HAP-1 (cell line): ENCODE results near the gene CDK2.
"Not testable (repeated sequence)": the region's sequence is repeated elsewhere in the genome, so short reads cannot be mapped to it uniquely, and the experiment has no call there.

Experiments
- DNase-seq, 2 experiments: peaks; one replicate each; pipeline ENCODE4 v3.0.0-alpha.2; 2016 to 2020; ENCODE audit warnings: low spot score in 2 of 2
- H3K27me3 ChIP-seq: fragments of 250-450 bp; sonication (Bioruptor Pico); 2 replicates; pipeline ENCODE4 v1.5.1; 2020; ENCODE audit warnings: low read depth, mild to moderate bottlenecking, moderate library complexity
- H3K36me3 ChIP-seq: fragments of 250-450 bp; sonication (Bioruptor Pico); replicated peaks from 2 replicates; pipeline ENCODE4 v1.5.1; 2020; ENCODE audit warnings: mild to moderate bottlenecking
- H3K4me1 ChIP-seq: fragments of 250-450 bp; sonication (Bioruptor Pico); 2 replicates; pipeline ENCODE4 v1.5.1; 2020; ENCODE audit warnings: mild to moderate bottlenecking
- H3K4me3 ChIP-seq: fragments of 250-450 bp; sonication (Bioruptor Pico); 2 replicates; pipeline ENCODE4 v1.5.1; 2020; ENCODE audit warnings: mild to moderate bottlenecking, moderate library complexity
- H3K9me3 ChIP-seq: fragments of 250-450 bp; sonication (Bioruptor Pico); 2 replicates; pipeline ENCODE4 v1.5.1; 2020; ENCODE audit warnings: mild to moderate bottlenecking, moderate library complexity
- in situ Hi-C: fragments of 300-500 bp; cut with MboI; formaldehyde crosslinking; loops from 3 replicates; pipeline ENCODE4 v1.14.3; 2020; ENCODE audit warnings: low sequenced_read_pairs, inconsistent platforms, mixed read lengths

CDK2 gene

GRCh38 chr12:55997535-55997859, 30.9 kb downstream of the CDK2 start:
- H3K4me1 ChIP-seq = no peaks in the 10 kb centered on the region; the same call in 1 of the 2 replicates
- no peaks in the 10 kb centered on the region for H3K27me3 ChIP-seq
- no peaks in the 10 kb centered on the region for H3K9me3 ChIP-seq
- H3K36me3 ChIP-seq = peaks cover 22% of the 10 kb centered on the region
- DNase-seq = no peak
- in situ Hi-C loops = no loop called here
- H3K4me3 ChIP-seq = peak overlapping the region; percentile 60

GRCh38 chr12:55999522-55999921, 32.9 kb downstream of the CDK2 start:
- DNase-seq, H3K4me3 ChIP-seq, H3K36me3 ChIP-seq, H3K27me3 ChIP-seq, in situ Hi-C loops, H3K4me1 ChIP-seq, H3K9me3 ChIP-seq: not testable (repeated sequence)

GRCh38 chr12:55999999-56000540, 33.4 kb downstream of the CDK2 start:
- H3K4me3 ChIP-seq, DNase-seq, H3K27me3 ChIP-seq, H3K36me3 ChIP-seq, in situ Hi-C loops, H3K9me3 ChIP-seq, H3K4me1 ChIP-seq: not testable (repeated sequence)

DNA sequence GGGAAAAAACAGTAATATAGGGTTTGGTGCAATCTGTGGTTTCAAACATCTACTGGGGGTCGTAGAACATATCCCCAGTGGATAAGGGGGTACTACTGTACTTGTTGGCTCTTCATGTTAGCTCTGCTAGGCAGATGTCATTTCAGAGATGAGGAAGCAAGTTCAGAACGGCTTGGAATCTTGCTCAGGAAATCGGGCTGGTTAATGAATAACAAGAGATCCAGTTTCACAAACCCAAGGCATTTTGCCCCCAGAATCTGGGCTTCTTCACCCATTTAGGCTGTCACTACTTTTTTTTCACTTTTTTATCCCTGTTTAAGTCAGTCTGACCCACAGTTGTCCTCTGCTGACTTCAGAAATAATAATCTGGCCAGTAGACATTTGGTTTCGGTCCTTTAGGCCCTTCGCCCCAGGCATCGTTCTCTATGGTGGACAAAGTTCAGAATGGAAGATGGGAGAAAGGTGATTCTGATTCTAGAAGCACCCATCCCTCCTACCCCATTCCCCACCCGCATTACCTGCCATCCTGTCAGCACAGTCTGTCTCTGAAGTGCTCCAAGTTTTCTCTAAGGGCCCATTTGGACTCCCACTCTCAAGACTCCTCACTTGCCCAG, 35.0 kb downstream of the CDK2 start:
- no peaks in the 10 kb centered on the region for H3K9me3 ChIP-seq
- in situ Hi-C loops = no loop called here
- DNase-seq = no peak

DNA sequence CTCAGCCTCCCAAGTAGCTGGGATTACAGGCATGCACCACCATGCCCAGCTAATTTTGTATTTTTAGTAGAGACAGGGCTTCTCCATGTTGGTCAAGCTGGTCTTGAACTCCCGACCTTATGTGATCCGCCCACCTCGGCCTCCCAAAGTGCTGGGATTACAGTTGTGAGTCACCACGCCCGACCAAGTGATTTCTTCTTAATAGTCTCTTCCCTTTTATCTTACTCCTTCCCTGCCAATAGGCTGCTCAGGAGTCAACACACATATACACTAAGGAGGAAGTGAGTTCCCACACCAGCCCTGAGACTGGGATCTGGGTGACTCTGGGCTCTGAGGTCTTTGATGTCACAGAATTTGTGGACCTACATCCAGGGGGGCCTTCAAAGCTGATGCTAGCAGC, 36.7 kb downstream of the CDK2 start:
- DNase-seq, in situ Hi-C loops, H3K4me1 ChIP-seq: not testable (repeated sequence)

More for the DNA sequence above, 35.0 kb downstream of the CDK2 start:
- Histone ChIP-seq H3K4me1 (no peaks in the 10 kb centered on the region; the same call in 1 of the 2 replicates), H3K27me3 (no peaks in the 10 kb centered on the region), H3K4me3 (no peak overlapping the region), H3K36me3 (no peaks in the 10 kb centered on the region)

DNA sequence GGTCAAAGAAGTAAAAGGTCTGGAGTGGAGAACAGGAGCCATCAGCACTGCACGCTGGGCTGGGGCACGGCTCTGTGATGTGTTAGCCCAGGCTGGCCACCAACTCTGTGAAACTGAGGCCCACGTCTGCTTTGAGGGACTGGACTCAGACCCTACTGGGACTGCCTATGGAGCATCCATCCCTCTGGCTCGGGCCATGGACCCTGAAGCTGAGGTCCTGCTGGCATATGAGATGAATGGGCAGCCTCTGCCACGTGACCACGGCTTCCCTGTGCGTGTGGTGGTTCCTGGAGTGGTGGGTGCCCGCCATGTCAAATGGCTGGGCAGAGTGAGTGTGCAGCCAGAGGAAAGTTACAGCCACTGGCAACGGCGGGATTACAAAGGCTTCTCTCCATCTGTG, 37.6 kb downstream of the CDK2 start:
- H3K4me3 ChIP-seq = no peak overlapping the region
- in situ Hi-C loops = no loop called here
- H3K27me3 ChIP-seq = no peaks in the 10 kb centered on the region
- no peak for DNase-seq
- H3K9me3 ChIP-seq = no peaks in the 10 kb centered on the region
- no peaks in the 10 kb centered on the region for H3K36me3 ChIP-seq
- peaks cover 4% of the 10 kb centered on the region for H3K4me1 ChIP-seq

More for the DNA sequence above, 36.7 kb downstream of the CDK2 start:
- not testable (repeated sequence) for H3K9me3 ChIP-seq, H3K27me3 ChIP-seq, H3K4me3 ChIP-seq, H3K36me3 ChIP-seq

GRCh38 chr12:56007564-56008559, 41.2 kb downstream of the CDK2 start:
- no peaks in the 10 kb centered on the region for H3K27me3 ChIP-seq
- in situ Hi-C loops = no loop called here
- H3K9me3 ChIP-seq = no peaks in the 10 kb centered on the region
- peak; percentile 20 to 82 for DNase-seq
- no peaks in the 10 kb centered on the region for H3K36me3 ChIP-seq
- peak overlapping the region; percentile 43 for H3K4me3 ChIP-seq
- peaks cover 4% of the 10 kb centered on the region for H3K4me1 ChIP-seq

DNA sequence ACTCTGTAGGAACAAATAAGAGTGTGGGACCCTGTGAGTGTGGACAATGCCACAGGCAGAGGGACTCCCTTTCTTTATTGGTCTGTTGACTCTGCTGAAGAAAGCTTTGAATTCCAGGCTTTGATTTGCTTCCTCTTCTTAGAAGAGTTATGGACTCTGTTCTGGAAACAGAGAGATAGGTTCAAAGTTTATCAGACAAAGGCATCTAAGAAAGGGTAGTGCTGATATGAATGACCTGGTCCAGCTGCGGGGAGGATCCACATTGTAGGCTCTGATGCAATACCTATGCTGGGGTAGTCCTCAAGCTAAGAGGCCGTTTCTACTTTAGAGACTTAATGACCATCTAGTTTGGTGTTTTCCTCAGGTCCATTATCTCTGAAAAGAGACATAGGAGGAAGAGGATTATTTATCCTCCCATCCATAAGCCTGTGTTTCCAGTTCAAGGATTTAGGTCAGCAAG, 43.5 kb downstream of the CDK2 start:
- Histone ChIP-seq H3K27me3 (no peaks in the 10 kb centered on the region), H3K9me3 (no peaks in the 10 kb centered on the region), H3K36me3 (no peaks in the 10 kb centered on the region), H3K4me1 (peaks cover 4% of the 10 kb centered on the region), H3K4me3 (no peak overlapping the region)
- DNase-seq = no peak
- in situ Hi-C loops = no loop called here

DNA sequence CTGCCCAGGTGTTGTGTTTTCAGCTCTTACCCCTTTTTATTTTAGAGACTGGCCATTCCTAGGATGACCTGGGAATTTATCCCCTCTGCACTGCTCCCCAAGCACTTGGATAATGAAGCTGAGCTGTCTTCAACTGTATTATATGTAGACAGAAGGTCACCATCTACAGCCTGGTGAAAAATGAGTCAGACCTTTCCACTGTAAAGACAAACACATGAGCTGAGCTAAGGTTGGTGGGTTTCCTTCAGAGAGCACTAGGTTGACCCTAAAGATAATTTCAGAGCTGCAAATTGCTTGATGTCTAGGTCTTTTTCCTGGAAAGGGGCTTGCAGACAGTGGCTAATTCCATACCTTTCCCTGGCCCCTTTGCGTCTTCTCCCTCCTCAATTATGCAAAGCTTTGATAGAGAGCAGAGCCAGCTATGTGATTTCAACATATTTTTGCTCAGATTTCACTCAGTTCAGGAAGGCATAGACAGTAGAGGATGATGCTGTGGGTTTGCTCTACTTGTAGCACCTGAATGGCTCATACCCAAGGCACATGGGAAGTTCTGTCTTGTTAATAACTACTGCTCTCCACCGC, 45.0 kb downstream of the CDK2 start:
- no peaks in the 10 kb centered on the region for H3K27me3 ChIP-seq
- H3K4me3 ChIP-seq = no peak overlapping the region
- in situ Hi-C loops = no loop called here
- H3K9me3 ChIP-seq = no peaks in the 10 kb centered on the region
- H3K4me1 ChIP-seq = peaks cover 4% of the 10 kb centered on the region
- no peak for DNase-seq
- H3K36me3 ChIP-seq = no peaks in the 10 kb centered on the region

- no peak overlapping the region for H3K4me3 ChIP-seq
- DNase-seq = no peak
- H3K27me3 ChIP-seq = no peaks in the 10 kb centered on the region
- H3K4me1 ChIP-seq = no peaks in the 10 kb centered on the region
- in situ Hi-C loops = no loop called here
- H3K9me3 ChIP-seq = no peaks in the 10 kb centered on the region
- H3K36me3 ChIP-seq = no peaks in the 10 kb centered on the region
Observed at GRCh38 chr12:56013482-56013881, 46.9 kb downstream of the CDK2 start.

DNA sequence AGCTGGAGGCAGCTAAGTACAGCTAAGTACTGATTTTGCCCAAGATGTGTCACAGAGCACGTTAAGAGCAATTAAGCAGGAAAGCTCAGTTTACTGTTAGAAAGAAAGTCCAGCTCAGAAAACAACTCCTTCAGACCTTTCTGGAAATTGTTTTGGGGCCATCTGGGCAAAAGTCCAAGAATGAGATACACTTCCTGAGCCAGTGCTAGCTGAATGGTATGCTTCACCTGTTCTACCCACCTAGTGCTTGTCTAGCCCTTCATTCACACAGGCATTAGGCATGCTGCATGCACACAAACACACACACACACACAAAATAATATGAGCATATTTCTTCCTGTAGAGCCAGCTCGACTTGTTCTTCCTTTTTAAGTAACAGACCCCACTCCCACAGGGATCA, 47.6 kb downstream of the CDK2 start:
- no peaks in the 10 kb centered on the region for H3K4me1 ChIP-seq

DNA sequence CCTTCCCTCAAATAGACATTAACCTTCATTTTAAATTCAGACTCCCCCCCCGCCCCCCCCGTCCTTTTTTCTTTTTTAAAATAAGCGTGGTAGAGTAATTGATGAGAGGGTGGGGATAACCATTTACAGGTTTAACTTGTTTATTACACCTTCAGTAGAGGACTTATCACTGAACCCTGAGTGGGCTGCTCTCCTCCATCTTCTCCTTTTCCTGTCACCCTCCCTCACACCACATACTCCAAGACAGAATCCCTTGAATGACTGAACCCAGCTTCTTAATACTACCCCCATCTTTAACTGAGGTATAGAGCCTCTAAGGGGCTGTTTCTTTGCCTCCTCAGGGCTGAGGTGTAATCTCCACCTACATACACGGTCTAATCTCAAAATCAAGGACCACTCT, 50.6 kb downstream of the CDK2 start:
- in situ Hi-C loops = no loop called here
- no peaks in the 10 kb centered on the region for H3K9me3 ChIP-seq
- H3K27me3 ChIP-seq = no peaks in the 10 kb centered on the region
- H3K4me1 ChIP-seq = no peaks in the 10 kb centered on the region
- no peak overlapping the region for H3K4me3 ChIP-seq
- H3K36me3 ChIP-seq = no peaks in the 10 kb centered on the region
- no peak for DNase-seq

More for the DNA sequence above, 47.6 kb downstream of the CDK2 start:
- H3K36me3 ChIP-seq = no peaks in the 10 kb centered on the region
- no peaks in the 10 kb centered on the region for H3K9me3 ChIP-seq
- H3K4me3 ChIP-seq = no peak overlapping the region
- no peaks in the 10 kb centered on the region for H3K27me3 ChIP-seq
- DNase-seq = no peak
- in situ Hi-C loops = no loop called here

GRCh38 chr12:56018356-56018755, 51.7 kb downstream of the CDK2 start:
- no peak overlapping the region for H3K4me3 ChIP-seq
- H3K36me3 ChIP-seq = no peaks in the 10 kb centered on the region
- in situ Hi-C loops = no loop called here
- DNase-seq = no peak
- no peaks in the 10 kb centered on the region for H3K9me3 ChIP-seq
- no peaks in the 10 kb centered on the region for H3K27me3 ChIP-seq
- H3K4me1 ChIP-seq = no peaks in the 10 kb centered on the region
